Activated CD8-positive, alpha-beta memory T cell treated with anti-CD3 and anti-CD28 coated beads, Interleukin-2, amount 10 ng/mL, durations not matched to agents 7 days and 5 days (primary cell): ENCODE data around the gene IFNAR2. TPM values are rescaled to one million over a fixed set of nuclear protein-coding genes. Genes with fewer than 3 reads are reported as not detected.

ENCODE experiments used
- ATAC-seq: fragments of 150-1000 bp; cut with Tn5 transposase; one replicate; pipeline ENCODE4 v1.10.0; 2021; ENCODE audit warnings: moderate library complexity
- CTCF ChIA-PET: fragments of 350-600 bp; sonication (Branson Sonifier 250); formaldehyde crosslinking; loops from one replicate; lab custom pipeline; 2021; ENCODE audit warnings: antibody characterized with exemption; lab: Charles Lee
- DNase-seq: peaks from one replicate; pipeline ENCODE4 v3.0.0-alpha.2; 2020
- H3K27ac Mint-ChIP-seq: one replicate; pipeline ENCODE4 v1.8.0; 2021; ENCODE audit warnings: mild to moderate bottlenecking, mixed read lengths
- H3K27me3 Mint-ChIP-seq: one replicate; pipeline ENCODE4 v1.8.0; 2021; ENCODE audit warnings: mixed read lengths
- H3K36me3 Mint-ChIP-seq: one replicate; pipeline ENCODE4 v1.8.0; 2021; ENCODE audit warnings: mild to moderate bottlenecking, mixed read lengths
- H3K4me1 Mint-ChIP-seq: one replicate; pipeline ENCODE4 v1.8.0; 2021; ENCODE audit warnings: mixed read lengths
- H3K4me3 Mint-ChIP-seq: one replicate; pipeline ENCODE4 v1.8.0; 2021; ENCODE audit warnings: mild to moderate bottlenecking, moderate library complexity, mixed read lengths
- H3K9me3 Mint-ChIP-seq: one replicate; pipeline ENCODE4 v1.8.0; 2022; ENCODE audit warnings: low read depth, mixed read lengths
- total RNA-seq, 2 experiments: library from RNA; stranded (reverse); gene quantifications; one replicate each; pipeline ENCODE4 v1.2.3, GENCODE V29; 2021

IFNAR2 gene
- total RNA-seq, 2 experiments from 2014 or later, result 45.8 to 54.9 TPM

DNA sequence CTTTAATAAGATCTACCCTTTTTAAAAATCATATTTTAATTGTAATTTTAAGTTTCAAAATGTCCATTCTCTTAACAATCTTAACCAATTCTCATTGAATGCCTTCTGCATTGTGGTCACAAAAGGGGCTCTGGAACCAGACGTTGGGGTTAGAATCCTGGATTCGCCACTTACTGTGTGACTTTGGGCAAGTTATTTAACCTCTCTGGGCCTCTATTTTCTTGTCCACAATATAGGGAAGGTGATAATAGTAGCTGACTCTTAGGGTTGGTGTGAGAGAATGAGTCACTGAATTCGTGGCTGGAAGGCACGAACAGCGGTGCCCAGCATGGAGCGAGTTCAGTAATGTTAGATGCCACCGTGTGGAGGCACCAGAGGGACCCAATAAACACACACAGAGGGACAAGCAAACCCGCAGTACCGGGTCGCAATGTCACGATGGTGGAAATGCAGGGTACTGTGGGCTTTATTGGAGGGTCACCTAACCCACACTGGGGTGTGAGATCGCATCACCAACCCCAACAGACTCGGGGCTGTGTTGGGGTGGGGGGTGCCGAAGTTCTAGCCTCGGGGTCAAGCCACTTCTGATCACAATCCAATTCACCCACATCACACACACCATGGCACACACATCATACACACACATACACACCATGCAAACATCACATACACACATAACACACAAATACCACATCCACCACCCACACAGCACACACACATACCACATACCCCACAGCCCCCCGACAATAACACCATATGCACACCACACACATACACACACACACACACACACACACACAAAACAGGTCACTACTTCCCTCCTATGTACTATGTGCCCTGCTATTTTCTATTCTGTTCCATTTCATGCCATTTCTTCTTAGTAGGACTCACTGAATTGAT is 27.0 kb upstream of the IFNAR2 start:
- peaks cover 36% of the 10 kb centered on the region for H3K4me1 Mint-ChIP-seq
- CTCF ChIA-PET, result interaction anchor here (0.6 to 1.8 kb wide), 8 partner anchors 21 to 243 kb away, joined by 3 to 6 read pairs (median 4); partner anchors contain the start of gene IFNAR1
- H3K36me3 Mint-ChIP-seq, result peaks cover 9% of the 10 kb centered on the region
- H3K27me3 Mint-ChIP-seq, result peaks cover 12% of the 10 kb centered on the region
- DNase-seq (no peak), ATAC-seq (no peak)
- H3K27ac Mint-ChIP-seq, result no peak overlapping the region
- no peak overlapping the region for H3K4me3 Mint-ChIP-seq
- peaks cover 6% of the 10 kb centered on the region for H3K9me3 Mint-ChIP-seq

DNA sequence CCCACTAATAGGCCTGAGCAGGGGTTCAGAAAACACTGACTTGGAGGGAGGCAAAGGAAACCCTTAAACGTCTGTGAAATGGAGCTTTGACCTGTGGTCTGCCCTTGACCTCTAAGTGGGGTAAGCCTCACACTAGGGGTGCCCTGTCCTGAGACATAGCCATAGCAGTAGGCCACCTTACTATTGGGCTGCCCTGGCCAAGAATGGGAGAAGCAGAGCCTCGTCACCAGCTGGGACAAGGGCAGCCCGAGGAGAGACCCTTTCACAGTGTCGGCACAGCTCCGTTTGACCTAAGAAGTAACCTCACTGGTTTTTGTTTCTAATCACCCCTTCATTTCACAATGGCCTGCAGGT is 26.4 kb upstream of the IFNAR2 start:
- DNase-seq (no peak), ATAC-seq (no peak)
- Mint-ChIP-seq H3K27me3 (peaks cover 7% of the 10 kb centered on the region), H3K4me1 (peaks cover 36% of the 10 kb centered on the region), H3K4me3 (no peak overlapping the region), H3K36me3 (peaks cover 15% of the 10 kb centered on the region), H3K27ac (no peak overlapping the region), H3K9me3 (peaks cover 11% of the 10 kb centered on the region)
- CTCF ChIA-PET, result interaction anchor here (0.9 to 2.3 kb wide), 7 partner anchors 28 to 243 kb away, joined by 3 to 12 read pairs (median 4); partner anchors contain the start of gene IFNAR1

DNA sequence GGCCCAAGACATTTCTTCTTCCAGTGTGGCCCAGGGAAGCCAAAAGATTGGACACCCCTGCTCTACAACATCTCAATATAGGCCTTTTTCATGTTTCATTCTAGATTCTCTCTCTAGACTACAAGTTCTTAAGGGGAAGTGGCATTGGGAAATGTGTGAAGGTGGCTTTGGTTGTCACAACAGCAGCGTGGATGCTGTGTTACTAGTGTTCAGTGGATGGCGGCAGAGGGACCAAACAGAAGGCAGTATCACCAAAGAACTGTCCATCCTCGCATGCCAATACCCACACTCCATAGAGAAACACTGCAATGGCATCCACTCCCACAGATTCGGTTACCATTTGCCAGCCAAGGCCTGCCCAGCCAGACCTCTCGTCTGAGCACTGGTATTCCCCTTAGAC is 24.3 kb upstream of the IFNAR2 start:
- H3K27ac Mint-ChIP-seq, result peak overlapping the region; percentile 91
- no peaks in the 10 kb centered on the region for H3K27me3 Mint-ChIP-seq
- peak overlapping the region; percentile 67 for H3K4me3 Mint-ChIP-seq
- DNase-seq (peak; percentile 73), ATAC-seq (peak; percentile 70)
- CTCF ChIA-PET, result interaction anchor here (0.6 to 2.3 kb wide), 10 partner anchors 9 to 401 kb away, joined by 3 to 12 read pairs (median 4); partner anchors contain the start of genes IFNAR1 and IL10RB
- peaks cover 33% of the 10 kb centered on the region for H3K4me1 Mint-ChIP-seq
- H3K9me3 Mint-ChIP-seq, result peaks cover 14% of the 10 kb centered on the region
- peaks cover 20% of the 10 kb centered on the region for H3K36me3 Mint-ChIP-seq

DNA sequence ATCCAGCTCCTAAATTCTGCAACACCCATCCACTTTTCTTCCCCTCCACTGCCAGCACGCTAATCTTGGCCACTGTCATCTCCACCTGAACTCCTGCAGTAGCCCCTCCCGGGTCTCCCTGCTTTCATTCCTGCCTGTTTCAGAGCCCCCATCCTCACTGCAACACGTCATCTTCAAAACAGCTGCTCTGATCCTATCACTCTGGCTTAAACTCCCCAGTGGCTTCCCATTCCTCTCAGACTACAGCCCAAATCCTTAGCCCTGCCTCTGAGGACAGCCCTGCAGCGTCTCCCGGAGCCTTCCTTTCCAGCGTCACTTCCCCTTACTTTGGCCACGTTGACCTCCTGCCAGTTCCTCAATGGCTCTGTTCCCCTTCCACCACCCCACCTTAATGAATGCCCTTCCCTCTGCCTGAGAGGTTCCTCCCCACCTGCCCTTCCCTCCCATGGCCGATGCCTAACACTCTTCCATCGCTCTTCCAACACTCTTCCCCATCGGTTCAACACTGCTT is 22.9 kb upstream of the IFNAR2 start:
- CTCF ChIA-PET, result interaction anchor here (1.3 to 1.5 kb wide), 2 partner anchors 32 to 238 kb away, joined by 3 read pairs; no protein-coding TSS in a partner anchor
- H3K4me3 Mint-ChIP-seq, result no peak overlapping the region
- H3K36me3 Mint-ChIP-seq, result peaks cover 20% of the 10 kb centered on the region
- peak; percentile 26 for DNase-seq
- no peak for ATAC-seq
- peaks cover 40% of the 10 kb centered on the region for H3K4me1 Mint-ChIP-seq
- peaks cover 14% of the 10 kb centered on the region for H3K9me3 Mint-ChIP-seq
- H3K27me3 Mint-ChIP-seq, result no peaks in the 10 kb centered on the region
- H3K27ac Mint-ChIP-seq, result peak overlapping the region; percentile 63

- no peak overlapping the region for H3K4me3 Mint-ChIP-seq
- no peak for ATAC-seq
- H3K9me3 Mint-ChIP-seq, result peaks cover 14% of the 10 kb centered on the region
- DNase-seq, result peak; percentile 23
- H3K4me1 Mint-ChIP-seq, result peaks cover 47% of the 10 kb centered on the region
- peaks cover 22% of the 10 kb centered on the region for H3K36me3 Mint-ChIP-seq
- no peak overlapping the region for H3K27ac Mint-ChIP-seq
- no peaks in the 10 kb centered on the region for H3K27me3 Mint-ChIP-seq
- CTCF ChIA-PET, result interaction anchor here (1.0 to 1.7 kb wide), 2 partner anchors 8 to 11 kb away, joined by 4 to 6 read pairs; no protein-coding TSS in a partner anchor
Measured at GRCh38 chr21:33207449-33208149, 22.1 kb upstream of the IFNAR2 start.

DNA sequence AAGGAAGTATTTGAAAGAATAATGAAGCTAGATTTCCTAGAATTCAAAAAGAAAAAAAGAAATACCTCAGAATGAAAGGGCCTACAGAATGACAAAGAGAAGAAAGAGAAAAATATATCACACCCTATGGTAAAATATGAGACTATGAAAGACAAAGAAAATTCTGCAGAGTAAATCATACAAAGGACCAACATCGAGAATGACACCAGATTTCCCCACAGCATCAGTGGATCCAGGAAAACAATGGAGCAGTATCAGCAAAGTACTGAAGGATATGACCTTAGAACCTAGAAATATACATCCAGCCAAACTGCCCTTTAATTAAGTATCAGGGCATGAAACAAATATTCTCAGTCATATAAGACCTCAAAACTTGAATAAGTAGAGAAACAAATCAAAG is 21.2 kb upstream of the IFNAR2 start:
- Mint-ChIP-seq H3K4me1 (peaks cover 48% of the 10 kb centered on the region), H3K4me3 (no peak overlapping the region), H3K27me3 (no peaks in the 10 kb centered on the region), H3K27ac (no peak overlapping the region), H3K36me3 (peaks cover 22% of the 10 kb centered on the region), H3K9me3 (peaks cover 14% of the 10 kb centered on the region)
- ATAC-seq (no peak), DNase-seq (no peak)
- CTCF ChIA-PET, result interaction anchor here (1.0 to 1.7 kb wide), 2 partner anchors 9 to 12 kb away, joined by 4 to 6 read pairs; no protein-coding TSS in a partner anchor

DNA sequence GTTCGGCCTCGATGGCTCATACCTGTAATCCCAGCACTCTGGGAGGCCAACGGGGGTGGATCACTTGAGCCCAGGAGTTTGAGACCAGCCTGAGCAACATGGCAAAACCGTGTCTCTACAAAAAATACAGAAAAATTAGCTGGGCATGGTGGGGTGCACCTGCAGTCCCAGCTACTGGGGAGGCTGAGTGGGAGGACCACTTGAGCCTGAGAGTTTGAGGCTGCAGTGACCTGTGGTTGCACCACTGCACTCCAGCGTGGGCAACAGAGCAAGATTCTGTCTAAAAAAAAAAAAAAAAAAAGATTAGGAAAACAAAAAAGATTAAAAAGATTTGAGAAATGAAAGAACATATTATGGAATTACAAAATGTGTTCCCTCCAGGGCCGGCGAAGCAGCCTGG is 18.4 kb upstream of the IFNAR2 start:
- DNase-seq, result no peak
- H3K9me3 Mint-ChIP-seq, result peaks cover 14% of the 10 kb centered on the region
- peaks cover 24% of the 10 kb centered on the region for H3K36me3 Mint-ChIP-seq
- H3K4me1 Mint-ChIP-seq, result peaks cover 51% of the 10 kb centered on the region
- H3K27me3 Mint-ChIP-seq, result peaks cover 3% of the 10 kb centered on the region
- H3K4me3 Mint-ChIP-seq, result no peak overlapping the region
- no peak for ATAC-seq
- H3K27ac Mint-ChIP-seq, result no peak overlapping the region
- CTCF ChIA-PET, result no interaction called here

GRCh38 chr21:33211732-33212131 is 18.0 kb upstream of the IFNAR2 start:
- H3K4me3 Mint-ChIP-seq, result no peak overlapping the region
- DNase-seq (peak; percentile 9), ATAC-seq (no peak)
- CTCF ChIA-PET, result interaction anchor here (1.1 kb wide), 1 partner anchor 150 kb away, joined by 5 read pairs; no protein-coding TSS in a partner anchor
- H3K27ac Mint-ChIP-seq, result no peak overlapping the region
- peaks cover 14% of the 10 kb centered on the region for H3K9me3 Mint-ChIP-seq
- H3K27me3 Mint-ChIP-seq, result peaks cover 3% of the 10 kb centered on the region
- H3K36me3 Mint-ChIP-seq, result peaks cover 25% of the 10 kb centered on the region
- peaks cover 54% of the 10 kb centered on the region for H3K4me1 Mint-ChIP-seq

GRCh38 chr21:33212159-33212851 is 17.4 kb upstream of the IFNAR2 start:
- Mint-ChIP-seq H3K27ac (peak overlapping the region; percentile 67), H3K4me3 (no peak overlapping the region), H3K4me1 (peaks cover 51% of the 10 kb centered on the region), H3K27me3 (peaks cover 3% of the 10 kb centered on the region), H3K36me3 (peaks cover 21% of the 10 kb centered on the region), H3K9me3 (peaks cover 9% of the 10 kb centered on the region)
- ATAC-seq (no peak), DNase-seq (peak; percentile 45)
- CTCF ChIA-PET, result interaction anchor here (1.1 kb wide), 1 partner anchor 149 kb away, joined by 5 read pairs; no protein-coding TSS in a partner anchor

DNA sequence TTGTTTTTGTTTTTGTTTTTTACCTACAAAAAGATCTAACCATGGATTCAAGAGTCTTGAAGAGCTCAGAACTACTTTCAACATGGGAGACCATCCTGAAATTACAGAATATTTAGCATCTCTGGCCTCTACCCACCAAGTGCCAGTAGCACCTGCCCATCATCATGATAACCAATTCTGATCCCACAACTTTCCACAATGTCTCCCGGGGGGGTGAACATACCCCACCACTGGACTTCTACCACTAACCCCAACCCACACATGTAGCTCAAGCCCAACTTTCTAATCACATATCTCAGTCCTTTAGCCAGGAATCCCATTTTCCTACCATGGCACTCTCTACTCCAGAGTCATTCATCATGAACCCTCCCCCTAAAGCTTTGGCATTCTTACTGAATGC is 15.7 kb upstream of the IFNAR2 start:
- Mint-ChIP-seq H3K27me3 (peaks cover 5% of the 10 kb centered on the region), H3K9me3 (no peaks in the 10 kb centered on the region), H3K4me1 (peaks cover 51% of the 10 kb centered on the region), H3K36me3 (peaks cover 11% of the 10 kb centered on the region), H3K27ac (peak overlapping the region; percentile 48), H3K4me3 (no peak overlapping the region)
- no peak for ATAC-seq
- peak; percentile 12 for DNase-seq
- CTCF ChIA-PET, result interaction anchor here (0.9 kb wide), 1 partner anchor 9 kb away, joined by 3 read pairs; no protein-coding TSS in a partner anchor

GRCh38 chr21:33217138-33217520 is 12.6 kb upstream of the IFNAR2 start:
- Mint-ChIP-seq H3K27me3 (peaks cover 5% of the 10 kb centered on the region), H3K36me3 (peaks cover 9% of the 10 kb centered on the region), H3K4me1 (peaks cover 47% of the 10 kb centered on the region), H3K27ac (no peak overlapping the region), H3K9me3 (no peaks in the 10 kb centered on the region), H3K4me3 (no peak overlapping the region)
- ATAC-seq (no peak), DNase-seq (peak; percentile 11)
- CTCF ChIA-PET, result no interaction called here

DNA sequence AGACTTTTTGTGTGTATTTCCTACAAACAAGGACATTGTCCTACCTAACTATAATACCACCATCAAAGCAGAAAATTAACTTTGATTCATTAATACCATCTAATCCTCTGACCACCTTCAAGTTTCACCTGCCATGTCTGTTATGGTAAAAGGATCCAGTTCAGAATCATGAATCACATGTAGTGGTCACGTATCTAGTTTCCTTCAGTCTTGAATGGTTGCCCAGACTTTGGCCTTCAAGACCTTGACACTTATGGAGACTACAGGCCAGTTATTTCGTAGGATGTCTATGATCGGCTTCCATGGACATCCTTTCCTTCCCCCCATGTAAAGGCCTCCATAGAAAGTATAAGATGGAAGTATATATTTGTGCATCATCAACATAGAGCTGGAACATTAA is 10.4 kb upstream of the IFNAR2 start:
- H3K27me3 Mint-ChIP-seq, result peaks cover 10% of the 10 kb centered on the region
- H3K36me3 Mint-ChIP-seq, result peaks cover 10% of the 10 kb centered on the region
- peaks cover 28% of the 10 kb centered on the region for H3K4me1 Mint-ChIP-seq
- CTCF ChIA-PET, result interaction anchor here (0.6 to 0.9 kb wide), 2 partner anchors 19 to 387 kb away, joined by 3 read pairs; no protein-coding TSS in a partner anchor
- H3K9me3 Mint-ChIP-seq, result no peaks in the 10 kb centered on the region
- H3K4me3 Mint-ChIP-seq, result no peak overlapping the region
- ATAC-seq (no peak), DNase-seq (no peak)
- no peak overlapping the region for H3K27ac Mint-ChIP-seq
